Adrenal gland (tissue), 5 donors: ENCODE data around the gene SLC16A13.

ENCODE experiments used
- POLR2A ChIP-seq, 2 donors: fragments of 450-650 bp; IDR thresholded peaks; one replicate each; pipeline ENCODE4 v1.6.1; 2017; ENCODE audit warnings: antibody characterized with exemption in 2 of 2, mild to moderate bottlenecking in 2 of 2, moderate library complexity in 1 of 2
- TF ChIP-seq, protein P1 (sequence below), 6 experiments: fragments of 450-650 bp in 4 of 6; fragments of 200-600 bp in 2 of 6; sonication (generic) in 1 of 6; IDR thresholded peaks; 1 replicate in 5 of 6; 2 replicates in 1 of 6; pipeline versions ENCODE4 v1.5.1 to v1.8.0; 2016 to 2021; ENCODE audit warnings: antibody characterized with exemption in 6 of 6, mild to moderate bottlenecking in 2 of 6, moderate library complexity in 1 of 6
- donor health status: DM: no; HTN: no; CAD: no.

DNA sequence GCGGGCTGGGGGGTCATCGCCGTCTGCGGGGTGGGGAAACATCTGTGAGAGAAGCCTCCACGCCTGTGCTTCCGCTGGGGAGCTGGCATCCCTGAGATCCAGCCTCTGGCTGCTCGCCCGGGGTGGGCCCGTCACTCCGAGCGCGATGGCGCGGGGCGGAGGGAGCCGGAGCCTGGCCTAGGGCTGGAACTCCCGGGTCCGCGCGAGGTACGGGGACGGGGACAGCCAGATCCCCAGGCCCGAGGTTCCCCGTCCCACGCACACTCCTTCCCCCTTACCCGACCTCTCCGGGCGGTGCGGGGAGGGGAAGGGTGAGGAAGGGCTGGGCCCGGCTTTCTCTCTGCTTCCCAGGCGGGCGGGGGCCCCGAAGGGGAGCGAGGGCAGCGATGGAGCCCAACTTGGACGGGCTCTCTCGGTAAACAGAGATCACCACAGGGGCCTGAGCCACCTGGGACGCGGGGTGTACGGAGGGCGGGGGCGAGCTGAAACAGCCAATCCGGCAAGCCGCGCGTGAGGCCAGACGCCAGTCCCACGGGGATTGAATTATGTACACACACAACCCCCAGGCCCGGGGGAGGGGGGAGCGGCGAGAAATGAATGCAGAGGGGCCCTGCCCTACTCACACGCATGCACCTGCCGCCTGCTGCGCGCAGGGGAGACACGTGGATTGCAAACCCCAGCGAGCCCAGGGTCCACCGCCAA is 7.8 kb downstream of the SLC16A13 start, which contains the start of gene SLC16A11:
- TF ChIP-seq, protein P1, sequence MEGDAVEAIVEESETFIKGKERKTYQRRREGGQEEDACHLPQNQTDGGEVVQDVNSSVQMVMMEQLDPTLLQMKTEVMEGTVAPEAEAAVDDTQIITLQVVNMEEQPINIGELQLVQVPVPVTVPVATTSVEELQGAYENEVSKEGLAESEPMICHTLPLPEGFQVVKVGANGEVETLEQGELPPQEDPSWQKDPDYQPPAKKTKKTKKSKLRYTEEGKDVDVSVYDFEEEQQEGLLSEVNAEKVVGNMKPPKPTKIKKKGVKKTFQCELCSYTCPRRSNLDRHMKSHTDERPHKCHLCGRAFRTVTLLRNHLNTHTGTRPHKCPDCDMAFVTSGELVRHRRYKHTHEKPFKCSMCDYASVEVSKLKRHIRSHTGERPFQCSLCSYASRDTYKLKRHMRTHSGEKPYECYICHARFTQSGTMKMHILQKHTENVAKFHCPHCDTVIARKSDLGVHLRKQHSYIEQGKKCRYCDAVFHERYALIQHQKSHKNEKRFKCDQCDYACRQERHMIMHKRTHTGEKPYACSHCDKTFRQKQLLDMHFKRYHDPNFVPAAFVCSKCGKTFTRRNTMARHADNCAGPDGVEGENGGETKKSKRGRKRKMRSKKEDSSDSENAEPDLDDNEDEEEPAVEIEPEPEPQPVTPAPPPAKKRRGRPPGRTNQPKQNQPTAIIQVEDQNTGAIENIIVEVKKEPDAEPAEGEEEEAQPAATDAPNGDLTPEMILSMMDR (IDR thresholded peaks at IDR 0.05) = no peak
- TF ChIP-seq POLR2A (IDR thresholded peaks at IDR 0.05) = no peak
